HepG2 (cell line): ENCODE results near the gene CSNK2B. TPM values are rescaled to one million over a fixed set of nuclear protein-coding genes. Genes with fewer than 3 reads are reported as not detected.

Source experiments
- ATAC-seq: fragments of 200-7000 bp; cut with Tn5 transposase; 3 replicates; pipeline ENCODE4 v1.9.1; 2020; ENCODE audit warnings: mild to moderate bottlenecking, moderate library complexity
- BruUV-seq: library from RNA; stranded (reverse); fragments of 400-500 nt; replicated peaks from 2 replicates; lab custom pipeline; 2021; lab: Mats Ljungman, UMichigan
- CTCF ChIA-PET: fragments of 300-600 bp; formaldehyde crosslinking; extraction: SDS; loops from one replicate; lab custom pipeline; 2021; ENCODE audit warnings: low total read pairs, inconsistent platforms, low intra/inter-chr PET ratio; lab: Yijun Ruan, JAX
- POLR2A ChIA-PET: fragments of 350-600 bp; sonication (Branson Sonifier 250); formaldehyde crosslinking; loops from one replicate; lab custom pipeline; 2020; ENCODE audit warnings: antibody characterized with exemption, inconsistent platforms; lab: Yijun Ruan, JAX
- DNase-seq: peaks from one replicate; pipeline ENCODE4 v3.0.0-alpha.2; 2015; ENCODE audit warnings: low spot score
- FAIRE-seq: peaks from 3 replicates; lab custom pipeline; 2011; peaks lifted over from hg19 to GRCh38; lab: Jason Lieb, UNC
- H2AFZ ChIP-seq: one replicate; pipeline ENCODE4 v1.6.1; 2011; ENCODE audit warnings: low read length, inconsistent platforms
- H3K27ac ChIP-seq: fragments of 300-600 bp; 3 replicates; pipeline ENCODE4 v1.8.0; 2011; ENCODE audit warnings: mixed run types, mild to moderate bottlenecking, mixed read lengths, low read length, inconsistent platforms; ENCODE audit not compliant: insufficient read depth; ENCODE audit errors: extremely low read length
- H3K27me3 ChIP-seq, 2 experiments: fragments of 200-600 bp in 1 of 2; 2 replicates in 1 of 2; 3 replicates in 1 of 2; pipeline versions ENCODE4 v1.6.0 to v1.8.0; 2011; ENCODE audit warnings: low read length in 2 of 2, mild to moderate bottlenecking in 2 of 2, moderate library complexity in 2 of 2, inconsistent platforms in 1 of 2; ENCODE audit not compliant: insufficient read depth in 2 of 2, control insufficient read depth in 1 of 2
- H3K36me3 ChIP-seq, 2 experiments: fragments of 200-600 bp in 1 of 2; replicated peaks in 1 of 2; 2 replicates in 1 of 2; 3 replicates in 1 of 2; pipeline versions ENCODE4 v1.5.1 to v1.8.0; 2011; ENCODE audit warnings: low read length in 2 of 2, inconsistent platforms in 1 of 2; ENCODE audit not compliant: insufficient read depth in 2 of 2, control insufficient read depth in 1 of 2
- H3K4me1 ChIP-seq: 2 replicates; pipeline ENCODE4 v1.5.1; 2012; ENCODE audit warnings: low read length, inconsistent platforms; ENCODE audit not compliant: insufficient read depth
- H3K4me2 ChIP-seq: 2 replicates; pipeline ENCODE4 v1.6.0; 2011; ENCODE audit warnings: low read depth, low read length, inconsistent platforms
- H3K4me3 ChIP-seq, 3 experiments: fragments of 200-600 bp in 1 of 3; sonication (generic), shearing (Covaris generic) in 1 of 3; replicated peaks in 1 of 3; 2 replicates each; pipeline ENCODE4 v1.5.1; 2011 to 2016; ENCODE audit warnings: low read length in 3 of 3, inconsistent platforms in 2 of 3, low read depth in 2 of 3, mild to moderate bottlenecking in 2 of 3, control low read depth in 1 of 3, mixed read lengths in 1 of 3; ENCODE audit not compliant: insufficient read depth in 1 of 3
- H3K79me2 ChIP-seq: one replicate; pipeline ENCODE4 v1.6.1; 2011; ENCODE audit warnings: low read length, inconsistent platforms; ENCODE audit not compliant: insufficient read depth
- H3K9ac ChIP-seq: 2 replicates; pipeline ENCODE4 v1.6.0; 2011; ENCODE audit warnings: mild to moderate bottlenecking, low read depth, low read length, inconsistent platforms; ENCODE audit not compliant: insufficient read depth
- H3K9me3 ChIP-seq: 2 replicates; pipeline ENCODE4 v1.5.1; 2012; ENCODE audit warnings: mild to moderate bottlenecking, low read length
- H4K20me1 ChIP-seq: 2 replicates; pipeline ENCODE4 v1.6.0; 2011; ENCODE audit warnings: inconsistent platforms, mild to moderate bottlenecking, low read length, moderate library complexity; ENCODE audit not compliant: insufficient read depth
- CCDC6 ChIP-seq: sonication (generic); formaldehyde crosslinking; IDR thresholded peaks from 2 replicates; pipeline ENCODE4 v1.8.1; 2022; ENCODE audit warnings: mild to moderate bottlenecking, missing genetic modification reagents, moderate library complexity
- HBP1 ChIP-seq: IDR thresholded peaks from 2 replicates; pipeline ENCODE4 v1.6.1; 2016; ENCODE audit warnings: low read depth, control low read depth
- SNAPC5 ChIP-seq: sonication (generic); formaldehyde crosslinking; IDR thresholded peaks from 2 replicates; pipeline ENCODE4 v1.8.1; 2023; ENCODE audit warnings: mild to moderate bottlenecking, missing genetic modification reagents, borderline replicate concordance
- TBX2 ChIP-seq: sonication (generic); formaldehyde crosslinking; IDR thresholded peaks from 2 replicates; pipeline ENCODE4 v1.5.0; 2020; ENCODE audit warnings: missing genetic modification reagents, mild to moderate bottlenecking, borderline replicate concordance
- THYN1 ChIP-seq: sonication (generic); formaldehyde crosslinking; IDR thresholded peaks from 2 replicates; pipeline ENCODE4 v1.8.1; 2023; ENCODE audit warnings: low read depth, mild to moderate bottlenecking, moderate library complexity, missing genetic modification reagents, borderline replicate concordance
- ZMAT5 ChIP-seq: sonication (generic); formaldehyde crosslinking; IDR thresholded peaks from 2 replicates; pipeline ENCODE4 v1.5.0; 2020; ENCODE audit warnings: mild to moderate bottlenecking, low read depth, missing genetic modification reagents, borderline replicate concordance
- ZNF251 ChIP-seq: sonication (generic); formaldehyde crosslinking; IDR thresholded peaks from 2 replicates; pipeline ENCODE4 v1.9.0; 2021; ENCODE audit warnings: mild to moderate bottlenecking, missing genetic modification reagents
- WGBS: methylation state at CpG from one replicate; pipeline ENCODE4 v1.1.6; 2017; ENCODE audit warnings: low lambda C conversion rate; 5-methylcytosine and 5-hydroxymethylcytosine counted together
- in situ Hi-C: cut with HindIII; loops from 2 replicates; pipeline ENCODE4 v1.10.0; 2017; ENCODE audit warnings: low pct_unique_long_range_greater_than_20kb; ENCODE audit not compliant: extremely low pct_ligation_motif_present
- intact Hi-C: fragments of 100-400 bp; cut with micrococcal nuclease; formaldehyde crosslinking; loops from one replicate; pipeline ENCODE4 v1.10.0; 2022; ENCODE audit not compliant: unreplicated experiment
- polyA plus RNA-seq, 8 experiments: library from polyadenylated mRNA; depleted of rRNA in 3 of 8; stranded (reverse) in 7 of 8; unstranded in 1 of 8; fragments of >200 nt; fragmentation: Illumina TruSeq in 4 of 8; extraction: Trizol in 4 of 8; gene quantifications; 2 replicates each; pipeline versions ENCODE4 v1.2.1 to v1.2.3, GENCODE V29; 2011 to 2016; ENCODE audit warnings: low read depth in 4 of 8, missing spikeins in 1 of 8, mixed read lengths in 1 of 8; ENCODE audit not compliant: insufficient read depth in 1 of 8
- total RNA-seq, 5 experiments: library from RNA; depleted of rRNA; stranded (reverse); fragments of >200 nt; fragmentation: Illumina TruSeq; extraction: Trizol; gene quantifications; 2 replicates each; pipeline ENCODE4 v1.2.3, GENCODE V29; 2016; ENCODE audit warnings: low read depth in 1 of 5
- TF ChIP-seq, protein P1 (sequence below): sonication (generic); formaldehyde crosslinking; IDR thresholded peaks from 2 replicates; pipeline ENCODE4 v1.4.0; 2020; ENCODE audit warnings: missing genetic modification reagents
- TF ChIP-seq, protein P2 (sequence below): IDR thresholded peaks from 2 replicates; pipeline ENCODE4 v1.4.0; 2020; ENCODE audit warnings: mild to moderate bottlenecking, missing genetic modification reagents
- TF ChIP-seq, protein P3 (sequence below): sonication (generic); formaldehyde crosslinking; IDR thresholded peaks from 2 replicates; pipeline ENCODE4 v1.8.0; 2023; ENCODE audit warnings: mild to moderate bottlenecking, missing genetic modification reagents

The CSNK2B gene
- total and polyA plus RNA-seq, 2 of the 13 experiments (the other 11 are each of a cell fraction or from before 2014, with no cell fraction given): 111 to 296 TPM

DNA sequence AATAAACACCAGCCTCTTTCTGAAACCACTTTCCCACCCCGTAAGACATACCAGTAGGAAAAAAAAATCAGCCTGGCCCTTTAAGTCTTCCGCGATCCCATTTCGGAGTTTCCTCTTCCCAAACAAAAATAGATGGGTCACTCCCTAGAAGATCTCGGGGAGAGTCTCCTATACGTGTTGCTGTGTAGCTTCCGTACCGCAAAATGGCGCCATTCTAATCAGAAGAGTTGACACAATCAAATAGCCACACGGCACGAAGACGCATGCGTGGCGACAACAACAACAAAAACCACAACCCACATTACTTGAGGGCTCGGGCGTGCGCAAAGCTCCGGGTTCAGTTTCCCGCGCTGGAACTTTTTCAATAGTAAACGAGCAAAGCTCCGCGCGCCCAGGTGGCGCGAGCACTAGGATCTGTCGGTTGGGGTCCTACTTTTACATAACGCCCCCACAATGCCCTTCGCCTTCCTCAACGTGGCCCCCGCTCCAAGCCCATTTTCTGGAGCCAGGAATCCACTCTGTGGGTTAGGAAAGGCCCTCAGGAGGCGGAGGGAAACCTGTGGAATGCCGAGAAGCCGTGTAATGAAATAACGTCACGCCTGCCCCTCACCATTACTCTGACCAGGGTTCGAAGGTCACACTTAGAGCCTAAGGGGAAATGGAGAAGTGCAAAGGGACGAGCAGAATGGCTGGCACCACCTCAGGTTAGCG is 935 bp upstream of the CSNK2B start, which contains the start of gene GPANK1 (continued):
- TF ChIP-seq, protein P1, sequence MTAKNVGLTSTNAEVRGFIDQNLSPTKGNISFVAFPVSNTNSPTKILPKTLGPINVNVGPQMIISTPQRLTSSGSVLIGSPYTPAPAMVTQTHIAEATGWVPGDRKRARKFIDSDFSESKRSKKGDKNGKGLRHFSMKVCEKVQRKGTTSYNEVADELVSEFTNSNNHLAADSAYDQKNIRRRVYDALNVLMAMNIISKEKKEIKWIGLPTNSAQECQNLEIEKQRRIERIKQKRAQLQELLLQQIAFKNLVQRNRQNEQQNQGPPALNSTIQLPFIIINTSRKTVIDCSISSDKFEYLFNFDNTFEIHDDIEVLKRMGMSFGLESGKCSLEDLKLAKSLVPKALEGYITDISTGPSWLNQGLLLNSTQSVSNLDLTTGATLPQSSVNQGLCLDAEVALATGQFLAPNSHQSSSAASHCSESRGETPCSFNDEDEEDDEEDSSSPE: peak; percentile 97
- TF ChIP-seq, protein P2, sequence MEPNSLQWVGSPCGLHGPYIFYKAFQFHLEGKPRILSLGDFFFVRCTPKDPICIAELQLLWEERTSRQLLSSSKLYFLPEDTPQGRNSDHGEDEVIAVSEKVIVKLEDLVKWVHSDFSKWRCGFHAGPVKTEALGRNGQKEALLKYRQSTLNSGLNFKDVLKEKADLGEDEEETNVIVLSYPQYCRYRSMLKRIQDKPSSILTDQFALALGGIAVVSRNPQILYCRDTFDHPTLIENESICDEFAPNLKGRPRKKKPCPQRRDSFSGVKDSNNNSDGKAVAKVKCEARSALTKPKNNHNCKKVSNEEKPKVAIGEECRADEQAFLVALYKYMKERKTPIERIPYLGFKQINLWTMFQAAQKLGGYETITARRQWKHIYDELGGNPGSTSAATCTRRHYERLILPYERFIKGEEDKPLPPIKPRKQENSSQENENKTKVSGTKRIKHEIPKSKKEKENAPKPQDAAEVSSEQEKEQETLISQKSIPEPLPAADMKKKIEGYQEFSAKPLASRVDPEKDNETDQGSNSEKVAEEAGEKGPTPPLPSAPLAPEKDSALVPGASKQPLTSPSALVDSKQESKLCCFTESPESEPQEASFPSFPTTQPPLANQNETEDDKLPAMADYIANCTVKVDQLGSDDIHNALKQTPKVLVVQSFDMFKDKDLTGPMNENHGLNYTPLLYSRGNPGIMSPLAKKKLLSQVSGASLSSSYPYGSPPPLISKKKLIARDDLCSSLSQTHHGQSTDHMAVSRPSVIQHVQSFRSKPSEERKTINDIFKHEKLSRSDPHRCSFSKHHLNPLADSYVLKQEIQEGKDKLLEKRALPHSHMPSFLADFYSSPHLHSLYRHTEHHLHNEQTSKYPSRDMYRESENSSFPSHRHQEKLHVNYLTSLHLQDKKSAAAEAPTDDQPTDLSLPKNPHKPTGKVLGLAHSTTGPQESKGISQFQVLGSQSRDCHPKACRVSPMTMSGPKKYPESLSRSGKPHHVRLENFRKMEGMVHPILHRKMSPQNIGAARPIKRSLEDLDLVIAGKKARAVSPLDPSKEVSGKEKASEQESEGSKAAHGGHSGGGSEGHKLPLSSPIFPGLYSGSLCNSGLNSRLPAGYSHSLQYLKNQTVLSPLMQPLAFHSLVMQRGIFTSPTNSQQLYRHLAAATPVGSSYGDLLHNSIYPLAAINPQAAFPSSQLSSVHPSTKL (CRISPR knock-in tag): no peak
- peak; percentile 82 for TF ChIP-seq TBX2 (CRISPR knock-in tag)

DNA sequence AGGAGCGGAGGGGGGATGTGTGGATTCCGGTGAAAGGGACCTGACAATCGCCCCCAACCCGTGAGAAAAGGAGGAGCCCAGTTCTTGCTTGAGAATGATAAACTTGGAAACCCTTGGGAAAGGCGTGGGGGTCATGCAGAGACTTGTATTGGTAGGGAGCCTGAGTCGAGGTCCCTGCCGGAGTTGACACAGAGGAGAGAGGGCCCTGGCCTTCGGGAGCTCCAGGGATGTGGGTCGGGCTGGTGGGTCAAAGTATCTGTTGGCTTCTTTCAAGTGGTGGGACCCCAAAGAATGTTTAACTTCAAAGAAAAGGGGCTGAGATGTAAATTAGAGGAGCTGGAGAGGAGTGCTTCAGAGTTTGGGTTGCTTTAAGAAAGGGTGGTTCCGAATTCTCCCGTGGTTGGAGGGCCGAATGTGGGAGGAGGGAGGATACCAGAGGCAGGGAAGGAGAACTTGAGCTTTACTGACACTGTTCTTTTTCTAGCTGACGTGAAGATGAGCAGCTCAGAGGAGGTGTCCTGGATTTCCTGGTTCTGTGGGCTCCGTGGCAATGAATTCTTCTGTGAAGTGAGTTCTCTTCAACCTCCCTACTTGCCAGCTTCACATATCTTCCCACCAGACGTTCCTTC is 571 bp downstream of the CSNK2B start:
- H3K4me3 ChIP-seq: peak overlapping the region; percentile 93 to 98 (median 94)
- 1% methylated on average over 15 of the region's 15 CpGs for WGBS
- FAIRE-seq: no peak
- DNase-seq: no peak
- in situ Hi-C loops (no loop called here), intact Hi-C loops (loop anchor here (5.0 kb wide), 2 partner anchors 44 to 166 kb away; partner anchors contain the start of gene PRRC2A)
- peaks cover 29 to 55% of the 10 kb centered on the region in 2 experiments for H3K36me3 ChIP-seq
- no peaks in the 10 kb centered on the region; a peak in 1 of 5 replicates for H3K27me3 ChIP-seq
- ATAC-seq: no peak
- BruUV-seq: no TSS peak
- ChIA-PET POLR2A (interaction anchor here (1.0 to 7.0 kb wide), 9 partner anchors 13 to 279 kb away, joined by 3 to 438 read pairs (median 6); partner anchors contain the start of genes ABHD16A, APOM, BAG6 and CFB), CTCF (no interaction called here)
- peak overlapping the region; percentile 96 for H3K9ac ChIP-seq
- no peaks in the 10 kb centered on the region for H3K9me3 ChIP-seq
- peak overlapping the region; percentile 93 for H3K4me2 ChIP-seq
- no peaks in the 10 kb centered on the region for H4K20me1 ChIP-seq
- H3K4me1 ChIP-seq: peaks cover 64% of the 10 kb centered on the region
- H3K79me2 ChIP-seq: peaks cover 58% of the 10 kb centered on the region
- no peak overlapping the region for H2AFZ ChIP-seq
- peak overlapping the region; percentile 99 for H3K27ac ChIP-seq
- TF ChIP-seq HBP1 (CRISPR knock-in tag) (0 out of 2 replicates have a peak, but pooled peaks have one; percentile 9), ZNF251 (CRISPR knock-in tag) (no peak), ZMAT5 (CRISPR knock-in tag) (no peak), SNAPC5 (no peak), THYN1 (CRISPR knock-in tag) (no peak), CCDC6 (no peak)
- TF ChIP-seq, protein P3, sequence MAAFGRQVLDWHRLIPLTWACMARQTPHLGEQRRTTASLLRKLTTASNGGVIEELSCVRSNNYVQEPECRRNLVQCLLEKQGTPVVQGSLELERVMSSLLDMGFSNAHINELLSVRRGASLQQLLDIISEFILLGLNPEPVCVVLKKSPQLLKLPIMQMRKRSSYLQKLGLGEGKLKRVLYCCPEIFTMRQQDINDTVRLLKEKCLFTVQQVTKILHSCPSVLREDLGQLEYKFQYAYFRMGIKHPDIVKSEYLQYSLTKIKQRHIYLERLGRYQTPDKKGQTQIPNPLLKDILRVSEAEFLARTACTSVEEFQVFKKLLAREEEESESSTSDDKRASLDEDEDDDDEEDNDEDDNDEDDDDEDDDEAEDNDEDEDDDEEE (CRISPR knock-in tag): peak; percentile 61; the same call in 1 of the 2 replicates
